Measurements from ENCODE around the gene LRP1B.

The LRP1B gene

GRCh38 chr2:140861666-140862065 lies 1269.2 kb downstream of the LRP1B start:
- TF ChIP-seq, protein P1, sequence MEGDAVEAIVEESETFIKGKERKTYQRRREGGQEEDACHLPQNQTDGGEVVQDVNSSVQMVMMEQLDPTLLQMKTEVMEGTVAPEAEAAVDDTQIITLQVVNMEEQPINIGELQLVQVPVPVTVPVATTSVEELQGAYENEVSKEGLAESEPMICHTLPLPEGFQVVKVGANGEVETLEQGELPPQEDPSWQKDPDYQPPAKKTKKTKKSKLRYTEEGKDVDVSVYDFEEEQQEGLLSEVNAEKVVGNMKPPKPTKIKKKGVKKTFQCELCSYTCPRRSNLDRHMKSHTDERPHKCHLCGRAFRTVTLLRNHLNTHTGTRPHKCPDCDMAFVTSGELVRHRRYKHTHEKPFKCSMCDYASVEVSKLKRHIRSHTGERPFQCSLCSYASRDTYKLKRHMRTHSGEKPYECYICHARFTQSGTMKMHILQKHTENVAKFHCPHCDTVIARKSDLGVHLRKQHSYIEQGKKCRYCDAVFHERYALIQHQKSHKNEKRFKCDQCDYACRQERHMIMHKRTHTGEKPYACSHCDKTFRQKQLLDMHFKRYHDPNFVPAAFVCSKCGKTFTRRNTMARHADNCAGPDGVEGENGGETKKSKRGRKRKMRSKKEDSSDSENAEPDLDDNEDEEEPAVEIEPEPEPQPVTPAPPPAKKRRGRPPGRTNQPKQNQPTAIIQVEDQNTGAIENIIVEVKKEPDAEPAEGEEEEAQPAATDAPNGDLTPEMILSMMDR (IDR thresholded peaks at IDR 0.05; ENCODE audit: control extremely low read depth, extremely low read depth, low read depth, missing control alignments), result no peak
- CTCF ChIA-PET, result interaction anchor here (1.2 to 1.3 kb wide), 2 partner anchors 10 to 30 kb away, joined by 3 read pairs; no protein-coding TSS in a partner anchor
- POLR2A ChIA-PET, result no interaction called here
- no peak for DNase-seq (ENCODE audit: extremely low spot score)

DNA sequence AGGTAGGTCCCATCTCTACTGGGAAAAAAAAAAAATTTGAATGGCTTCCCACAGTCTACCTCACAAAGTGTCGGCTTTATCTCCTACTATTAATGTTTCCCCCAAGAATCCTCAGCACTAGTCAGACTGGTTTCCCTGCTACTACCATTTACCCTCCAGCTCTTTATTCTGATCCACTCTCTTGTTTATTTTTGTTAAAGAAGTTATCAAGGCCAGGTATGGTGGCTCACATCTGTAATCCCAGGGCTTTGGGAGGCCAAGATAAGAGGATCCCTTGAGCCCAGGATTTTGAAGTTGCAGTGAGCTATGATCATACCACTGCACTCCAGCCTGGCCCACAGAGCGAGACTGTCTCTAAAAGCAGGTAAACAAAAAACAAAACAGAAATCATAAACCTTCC lies 1275.3 kb downstream of the LRP1B start:
- ChIA-PET POLR2A (no interaction called here), CTCF (interaction anchor here (1.0 to 3.0 kb wide), 4 partner anchors 8 to 42 kb away, joined by 3 to 13 read pairs (median 3); no protein-coding TSS in a partner anchor)
- TF ChIP-seq, protein P1 (IDR thresholded peaks at IDR 0.05; ENCODE audit: control extremely low read depth, extremely low read depth, low read depth, missing control alignments), result no peak
- no peak for DNase-seq (ENCODE audit: extremely low spot score)

- DNase-seq (ENCODE audit: extremely low spot score), result no peak
- ChIA-PET POLR2A (no interaction called here), CTCF (interaction anchor here (1.0 to 1.9 kb wide), 2 partner anchors 10 to 12 kb away, joined by 3 to 7 read pairs; no protein-coding TSS in a partner anchor)
- TF ChIP-seq, protein P1 (IDR thresholded peaks at IDR 0.05; ENCODE audit: control extremely low read depth, extremely low read depth, low read depth, missing control alignments), result no peak
These were observed 1279.4 kb downstream of the LRP1B start for GRCh38 chr2:140851258-140851981.

DNA sequence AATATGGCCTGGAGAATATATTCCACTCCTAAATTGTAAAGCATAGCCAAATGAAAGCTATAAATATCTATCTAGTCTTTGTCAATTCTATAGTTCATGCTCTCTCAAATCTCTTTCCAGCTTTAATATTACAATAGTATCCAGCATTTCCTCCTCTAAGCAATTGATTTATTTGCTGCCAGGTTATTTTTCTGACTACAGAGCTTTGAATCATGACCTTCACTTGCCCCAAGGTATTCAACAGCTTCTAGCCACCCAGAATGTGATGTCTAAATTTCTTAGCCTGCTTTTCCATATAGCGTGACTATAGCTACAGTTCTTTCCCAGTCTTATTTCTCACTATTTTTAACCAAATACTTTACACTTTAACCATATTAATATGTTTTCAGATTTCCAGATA lies 1287.6 kb downstream of the LRP1B start:
- TF ChIP-seq, protein P1 (IDR thresholded peaks at IDR 0.05; ENCODE audit: control extremely low read depth, extremely low read depth, low read depth, missing control alignments), result no peak
- no peak for DNase-seq (ENCODE audit: extremely low spot score)
- ChIA-PET POLR2A (no interaction called here), CTCF (interaction anchor here (1.4 kb wide), 1 partner anchor 9 kb away, joined by 4 read pairs; no protein-coding TSS in a partner anchor)

DNA sequence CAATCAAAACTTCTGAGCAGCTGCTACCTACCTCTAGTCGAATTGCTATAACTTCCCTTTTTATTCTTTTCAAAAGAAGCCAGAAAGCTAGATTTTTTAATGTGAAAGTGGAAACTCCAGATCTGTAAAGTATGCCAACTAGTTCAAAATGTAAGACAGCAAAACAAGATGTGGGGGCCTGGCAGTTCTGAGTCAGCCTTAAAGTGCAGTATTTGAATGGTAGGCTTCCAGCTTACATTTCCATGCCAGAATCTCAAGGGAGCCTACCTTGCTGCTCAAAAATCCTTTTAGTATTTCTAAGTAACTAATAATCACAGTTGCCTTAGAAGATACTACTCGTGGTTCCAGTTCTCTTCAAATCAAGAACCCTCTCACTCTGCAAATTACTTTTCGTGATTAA lies 1288.7 kb downstream of the LRP1B start:
- CTCF ChIA-PET, result no interaction called here
- no peak for DNase-seq (ENCODE audit: extremely low spot score)
- POLR2A ChIA-PET, result no interaction called here
- TF ChIP-seq, protein P1 (IDR thresholded peaks at IDR 0.05; ENCODE audit: control extremely low read depth, extremely low read depth, low read depth, missing control alignments), result no peak

GRCh38 chr2:140841141-140841540 lies 1289.7 kb downstream of the LRP1B start:
- TF ChIP-seq, protein P1 (IDR thresholded peaks at IDR 0.05; ENCODE audit: control extremely low read depth, extremely low read depth, low read depth, missing control alignments), result no peak

More at GRCh38 chr2:140841141-140841540, 1289.7 kb downstream of the LRP1B start:
- no peak for DNase-seq (ENCODE audit: extremely low spot score)
- ChIA-PET CTCF (interaction anchor here (0.6 to 1.6 kb wide), 2 partner anchors 25 to 37 kb away, joined by 3 to 4 read pairs; no protein-coding TSS in a partner anchor), POLR2A (no interaction called here)

Measured in GM10248 (cell line).